ENCODE data around the gene ALKBH8.
A peak's percentile ranks its signal among the peaks of the same experiment; 100 is the strongest.
"Not testable (repeated sequence)": the region's sequence is repeated elsewhere in the genome, so short reads cannot be mapped to it uniquely, and the experiment has no call there.

Gene ALKBH8, protein sequence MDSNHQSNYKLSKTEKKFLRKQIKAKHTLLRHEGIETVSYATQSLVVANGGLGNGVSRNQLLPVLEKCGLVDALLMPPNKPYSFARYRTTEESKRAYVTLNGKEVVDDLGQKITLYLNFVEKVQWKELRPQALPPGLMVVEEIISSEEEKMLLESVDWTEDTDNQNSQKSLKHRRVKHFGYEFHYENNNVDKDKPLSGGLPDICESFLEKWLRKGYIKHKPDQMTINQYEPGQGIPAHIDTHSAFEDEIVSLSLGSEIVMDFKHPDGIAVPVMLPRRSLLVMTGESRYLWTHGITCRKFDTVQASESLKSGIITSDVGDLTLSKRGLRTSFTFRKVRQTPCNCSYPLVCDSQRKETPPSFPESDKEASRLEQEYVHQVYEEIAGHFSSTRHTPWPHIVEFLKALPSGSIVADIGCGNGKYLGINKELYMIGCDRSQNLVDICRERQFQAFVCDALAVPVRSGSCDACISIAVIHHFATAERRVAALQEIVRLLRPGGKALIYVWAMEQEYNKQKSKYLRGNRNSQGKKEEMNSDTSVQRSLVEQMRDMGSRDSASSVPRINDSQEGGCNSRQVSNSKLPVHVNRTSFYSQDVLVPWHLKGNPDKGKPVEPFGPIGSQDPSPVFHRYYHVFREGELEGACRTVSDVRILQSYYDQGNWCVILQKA

DNA sequence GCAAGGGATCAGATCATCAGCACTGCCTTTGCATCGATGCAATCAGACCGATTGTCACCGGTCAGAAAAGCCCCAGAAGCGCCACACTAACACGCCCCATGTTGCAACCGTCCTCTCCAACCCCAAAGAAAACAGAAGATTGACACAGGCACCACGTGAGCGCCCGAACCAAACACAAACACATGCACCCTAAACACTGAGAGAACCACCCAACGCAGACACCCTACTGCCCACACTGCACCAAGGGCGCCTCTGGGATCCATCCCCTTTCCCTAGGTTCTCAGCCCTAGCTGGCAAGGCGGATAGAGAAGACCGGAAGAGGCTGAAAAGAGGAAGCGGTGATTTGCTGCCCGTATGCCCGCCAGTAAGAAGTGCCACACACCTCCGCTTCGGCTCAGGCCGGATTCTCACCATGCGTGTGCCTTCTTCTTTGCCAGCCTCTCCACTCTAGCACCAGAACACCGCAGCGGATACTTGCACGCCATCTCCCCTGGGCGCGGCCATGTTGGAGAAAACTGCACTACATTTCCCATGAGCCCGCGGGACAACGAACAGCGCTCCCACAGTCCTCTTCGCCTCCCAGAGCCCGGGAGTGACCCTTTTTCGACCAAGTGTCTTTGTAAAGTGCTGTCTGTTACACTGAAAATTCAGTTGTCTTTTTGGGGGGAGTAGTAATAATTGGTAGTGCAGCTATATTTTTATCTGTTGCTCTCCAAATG is at the start of gene ALKBH8:
Gene ALKBH8 (minus strand): TSS at position 517 of the 719 bp plus-strand sequence. CDS start 4,842 bp downstream, outside the sequence.
- peak; percentile 74 for DNase-seq

DNA sequence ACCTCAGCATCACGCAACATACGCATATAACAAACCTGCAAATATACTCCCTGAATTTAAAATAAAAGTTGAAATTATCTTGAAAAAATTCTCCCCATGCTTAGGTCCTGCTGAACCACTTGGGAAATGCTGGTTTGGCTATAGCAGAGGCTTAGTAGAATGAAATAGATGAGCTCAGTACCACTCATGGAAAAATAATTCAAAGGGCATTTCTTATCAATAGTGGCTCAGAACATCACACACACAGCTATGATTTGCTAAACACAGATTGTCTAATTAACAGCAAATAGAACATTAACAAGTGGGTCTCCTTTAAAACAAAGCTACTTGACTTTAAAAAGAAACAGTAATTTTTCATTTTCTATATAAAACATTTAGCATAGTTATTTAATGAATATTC is 46.9 kb upstream of the ALKBH8 start:
- DNase-seq: no peak

DNA sequence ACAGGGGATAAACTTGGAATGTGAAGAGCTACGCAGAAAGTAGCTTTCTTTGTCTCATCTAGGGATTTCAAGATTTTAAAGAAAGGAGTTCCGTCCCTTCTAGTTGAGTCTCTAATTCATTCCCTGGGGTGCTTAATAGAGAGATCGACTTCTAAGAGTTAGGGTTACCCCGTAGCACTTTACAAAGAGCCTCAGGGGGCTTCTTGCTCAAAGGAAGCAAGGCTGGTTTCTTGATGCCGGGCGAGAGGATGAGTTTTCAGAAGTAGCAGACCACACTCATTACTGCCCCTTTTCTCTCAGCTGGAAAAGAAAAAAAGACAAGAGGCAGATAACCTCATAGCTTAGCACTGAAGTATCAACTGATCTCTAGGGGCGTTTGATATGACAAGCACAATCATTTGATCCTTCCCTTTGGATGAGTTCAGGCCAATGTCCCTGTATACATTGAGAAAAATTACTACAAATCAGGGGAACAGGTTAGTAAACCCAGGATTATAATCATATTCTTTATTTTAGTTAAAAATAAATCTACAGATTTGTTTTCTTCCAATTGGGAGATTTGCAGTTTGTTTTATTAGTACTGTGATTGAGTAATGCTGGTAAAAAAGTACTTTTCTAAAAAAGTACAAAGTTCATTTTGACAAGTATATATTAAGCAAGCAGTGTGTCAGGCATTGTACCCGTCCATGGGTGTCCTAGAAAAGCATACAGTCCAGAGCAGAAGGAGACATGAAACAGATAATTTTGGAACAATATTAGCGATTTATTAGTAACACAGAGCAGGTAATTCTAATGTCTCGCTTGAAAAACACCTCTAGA is 44.1 kb upstream of the ALKBH8 start:
- no peak for DNase-seq

DNA sequence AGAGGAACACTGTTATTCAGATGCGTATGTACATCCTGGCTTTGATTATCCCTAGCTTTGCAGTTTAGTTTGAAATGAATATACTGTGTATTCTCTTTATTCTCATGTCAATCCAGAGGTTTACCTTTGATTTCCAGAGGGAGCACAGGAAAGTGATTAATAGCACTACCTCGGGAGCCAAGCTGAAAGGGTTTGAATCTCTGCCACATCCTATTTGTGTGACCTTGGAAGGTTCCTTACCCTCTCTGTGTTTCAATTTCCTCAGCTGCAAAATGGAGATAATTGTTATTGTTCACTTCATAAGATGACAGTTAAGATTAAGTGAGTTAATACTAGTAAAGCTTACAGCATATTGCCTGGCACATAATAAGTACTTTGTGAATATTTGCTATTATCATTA is 43.3 kb upstream of the ALKBH8 start:
- no peak for DNase-seq

DNA sequence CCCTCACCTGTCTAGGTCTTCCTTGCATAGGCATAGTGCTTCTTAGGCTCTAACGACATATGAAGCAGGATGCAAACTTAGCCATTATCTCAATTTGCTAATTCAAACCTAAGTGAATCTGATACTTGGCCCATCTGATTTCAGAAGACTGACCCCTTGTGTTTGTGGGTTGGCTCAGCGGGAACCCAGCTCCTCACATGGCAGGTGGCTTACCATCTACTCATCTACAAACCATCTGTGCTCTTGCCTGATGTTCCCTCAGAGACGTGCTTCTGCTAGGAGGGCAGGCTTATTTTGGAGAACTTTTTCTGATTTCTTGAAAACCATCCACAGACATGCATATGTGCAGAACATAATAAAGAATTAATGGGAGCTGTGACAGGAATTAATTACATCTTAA is 40.6 kb upstream of the ALKBH8 start:
- no peak for DNase-seq

DNA sequence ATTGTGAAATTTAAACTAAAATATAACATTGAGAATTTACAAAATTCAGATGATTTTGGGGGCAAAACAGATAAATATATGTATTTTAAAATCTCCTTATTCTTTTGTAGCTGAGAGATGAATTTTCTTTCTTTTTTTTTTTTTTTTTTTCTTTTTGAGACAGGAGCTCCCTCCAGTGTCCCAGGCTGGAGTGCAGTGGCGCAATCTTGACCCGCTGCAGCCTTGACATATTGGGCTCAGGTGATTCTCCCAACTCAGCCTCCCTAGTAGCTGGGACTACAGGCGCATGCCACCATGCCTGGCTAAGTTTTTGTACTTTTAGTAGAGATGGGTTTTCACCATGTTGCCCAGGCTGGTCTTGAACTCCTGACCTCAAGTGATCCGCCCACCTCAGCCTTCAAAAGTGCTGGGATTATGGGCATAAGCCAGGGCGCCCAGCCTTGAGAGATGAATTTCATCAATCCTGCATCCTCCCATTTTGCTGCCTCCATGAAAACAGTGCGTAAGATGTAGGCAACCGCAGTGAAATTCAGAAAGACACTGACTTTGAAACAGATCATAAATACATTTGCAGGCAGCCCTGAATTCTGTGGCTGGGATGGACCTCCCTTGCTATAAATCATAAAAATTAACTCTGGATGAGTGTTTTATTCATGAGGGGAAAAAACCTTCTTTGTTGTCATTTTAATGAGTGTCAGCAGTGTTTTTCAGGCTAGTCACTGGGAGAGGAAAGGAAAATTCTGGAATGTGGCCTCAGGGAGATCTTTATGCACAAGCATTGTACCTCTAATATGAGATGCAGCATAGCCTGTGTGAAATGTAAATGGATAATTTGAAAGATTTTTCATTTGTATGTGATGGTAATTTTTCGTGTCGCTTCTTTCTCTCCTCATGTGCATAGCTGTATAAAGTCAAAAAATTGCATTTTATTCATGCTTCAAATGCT is 39.8 kb upstream of the ALKBH8 start:
- no peak for DNase-seq

DNA sequence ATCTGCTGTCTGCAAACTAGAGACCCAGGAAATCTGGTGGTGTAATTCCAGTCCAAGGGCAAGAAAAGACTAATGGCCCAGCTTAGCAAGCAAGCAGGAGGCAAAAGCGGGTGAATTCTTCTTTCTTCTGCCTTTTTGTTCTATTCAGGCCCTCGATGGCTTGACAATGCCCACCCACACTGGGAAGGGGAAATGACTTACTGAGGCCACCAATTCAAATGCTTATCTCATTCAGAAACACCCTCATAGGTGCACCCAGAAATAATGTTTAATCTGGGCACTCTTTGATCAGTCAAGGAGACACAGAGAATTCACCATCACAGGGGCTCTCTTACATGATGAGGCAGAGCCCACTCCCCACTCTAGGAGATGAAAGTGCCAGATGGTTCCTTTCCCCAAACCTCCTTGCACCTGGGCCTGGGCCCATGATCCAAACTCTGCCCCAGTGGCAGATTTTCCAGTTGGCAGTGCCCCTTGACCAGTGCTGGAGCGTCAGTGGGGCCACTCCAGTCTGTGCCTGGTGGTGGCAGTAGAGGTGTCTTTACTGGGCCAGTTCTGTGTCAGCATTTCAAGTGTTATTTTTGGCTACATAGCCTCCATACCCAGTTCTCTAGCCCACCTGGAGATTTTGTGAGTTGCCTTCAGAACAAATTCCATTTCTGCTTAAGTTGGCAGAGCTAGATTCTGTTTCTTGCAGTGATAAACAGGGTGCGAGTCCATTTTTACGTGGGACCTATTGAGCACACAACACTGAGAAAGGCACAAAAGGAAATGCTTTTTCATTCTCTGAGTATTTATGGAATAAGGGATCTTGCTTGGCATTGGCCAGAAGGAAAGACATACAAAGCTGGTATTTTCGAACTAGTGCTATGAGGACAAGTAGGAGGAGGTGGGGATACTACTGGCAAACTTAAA is 32.9 kb upstream of the ALKBH8 start:
- DNase-seq: no peak

DNA sequence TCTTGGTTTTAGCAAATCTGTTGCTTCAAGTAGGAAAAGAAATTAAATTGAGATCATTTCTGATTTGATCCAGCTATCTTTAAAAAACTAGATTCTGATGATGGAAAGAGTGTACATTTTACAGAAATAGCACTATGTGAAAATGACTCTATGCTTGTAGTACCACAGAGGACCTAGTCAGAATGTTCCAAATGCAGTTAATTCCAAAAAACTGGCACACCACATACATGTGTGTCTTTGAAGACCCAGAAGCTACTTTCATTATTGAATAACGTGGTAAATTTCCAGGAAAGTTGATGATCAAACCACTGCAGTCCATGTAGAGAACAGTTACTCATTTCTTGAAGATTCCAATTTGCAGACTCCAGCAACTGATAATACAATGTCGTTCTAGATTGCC is 29.2 kb upstream of the ALKBH8 start:
- no peak for DNase-seq

DNA sequence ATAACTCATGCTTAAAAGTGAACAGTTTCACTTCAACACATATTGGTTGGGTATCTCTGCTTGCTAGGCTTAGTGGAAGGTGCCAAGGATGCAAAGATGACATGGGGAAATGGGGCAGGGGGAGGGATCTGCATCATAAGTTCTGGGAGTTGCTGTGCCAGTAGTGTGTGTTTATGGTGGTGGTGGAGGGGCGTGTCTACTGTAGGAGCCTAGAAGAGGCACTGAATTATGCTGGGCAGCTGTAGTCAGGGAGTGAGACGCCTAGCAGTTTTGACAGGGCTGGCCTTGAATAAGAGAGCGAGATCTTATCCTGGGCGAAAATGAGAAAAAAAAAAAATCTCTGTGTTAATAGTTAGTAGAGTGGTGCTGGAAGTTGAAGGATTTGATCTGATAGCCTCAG is 28.4 kb upstream of the ALKBH8 start:
- no peak for DNase-seq

DNA sequence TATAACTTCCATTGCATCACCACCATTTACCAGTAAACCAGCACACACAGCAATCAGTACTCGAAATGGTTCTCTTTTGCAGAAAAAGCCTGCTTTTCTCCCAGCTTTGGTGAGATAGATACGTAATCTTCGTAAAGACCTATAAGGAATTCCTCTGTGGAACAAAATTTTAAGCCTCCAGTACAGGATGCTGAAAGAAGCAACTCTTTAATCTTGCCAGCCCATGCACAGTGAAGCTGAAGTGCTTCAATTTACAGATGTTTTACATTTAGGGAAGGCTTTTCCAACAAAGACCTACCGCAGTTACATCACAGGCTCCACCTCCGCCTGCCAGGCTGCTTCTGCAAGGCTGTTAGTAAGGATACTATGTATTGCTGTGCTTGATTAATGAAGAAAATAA is 27.3 kb upstream of the ALKBH8 start:
- DNase-seq: no peak

DNA sequence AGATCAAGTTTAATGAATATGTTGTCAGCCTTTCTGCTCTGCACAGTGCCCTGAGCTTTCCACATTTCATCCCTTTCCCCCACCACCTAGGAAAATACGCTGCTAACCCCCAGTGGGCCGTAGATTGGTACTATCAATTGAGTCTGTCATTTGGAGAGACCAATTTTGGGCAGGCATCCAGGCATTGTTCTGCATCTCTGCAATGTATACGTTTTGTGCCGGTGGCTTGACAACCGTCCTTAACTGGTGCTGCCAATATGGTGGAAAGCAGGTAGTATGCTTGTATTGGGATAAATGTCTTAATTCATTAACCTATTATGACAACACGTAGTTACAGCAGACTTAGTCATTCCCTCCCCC is 26.7 kb upstream of the ALKBH8 start:
- no peak for DNase-seq

DNA sequence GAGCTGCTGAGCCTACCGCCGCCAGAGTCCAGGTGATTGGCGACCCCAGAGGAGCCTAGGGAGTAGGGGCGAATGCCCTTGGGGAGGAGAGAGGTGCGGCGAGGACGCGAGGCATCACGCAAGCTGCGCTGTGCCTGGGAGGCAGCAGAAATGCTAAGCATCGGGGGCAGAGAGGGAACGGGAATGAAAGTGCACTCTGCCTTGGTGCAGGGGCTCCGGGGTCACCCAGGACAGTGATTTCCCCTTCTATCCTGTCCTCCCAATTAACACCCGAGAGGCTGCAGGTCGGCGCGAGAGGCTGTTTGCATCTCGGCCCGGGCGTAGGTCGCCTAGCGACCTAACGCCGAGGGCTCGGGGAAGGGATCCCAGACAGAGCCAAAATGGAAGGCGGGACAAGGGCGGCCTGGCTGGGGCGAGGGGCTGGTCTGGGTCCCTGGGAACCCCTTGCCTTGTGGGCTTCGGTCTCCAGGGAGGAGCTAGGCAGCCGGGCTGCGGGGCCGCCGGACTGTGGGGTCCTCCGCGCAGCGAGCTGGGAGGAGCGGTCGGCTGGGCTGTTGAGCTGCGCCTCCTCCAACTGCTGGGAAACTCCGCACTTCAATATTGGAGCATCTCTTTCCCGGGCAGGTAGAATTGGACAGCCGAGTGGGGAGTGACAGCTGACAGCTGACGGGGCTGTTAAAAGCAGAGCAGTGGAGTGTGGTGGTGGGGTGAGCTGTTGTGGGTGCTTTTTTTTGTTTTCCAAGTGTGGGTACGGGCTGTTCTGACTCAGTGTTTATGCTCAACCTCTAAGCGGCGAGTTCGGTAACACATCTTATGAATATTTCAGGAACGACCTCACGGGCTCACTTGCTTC is 26.1 kb upstream of the ALKBH8 start:
- DNase-seq: no peak

DNA sequence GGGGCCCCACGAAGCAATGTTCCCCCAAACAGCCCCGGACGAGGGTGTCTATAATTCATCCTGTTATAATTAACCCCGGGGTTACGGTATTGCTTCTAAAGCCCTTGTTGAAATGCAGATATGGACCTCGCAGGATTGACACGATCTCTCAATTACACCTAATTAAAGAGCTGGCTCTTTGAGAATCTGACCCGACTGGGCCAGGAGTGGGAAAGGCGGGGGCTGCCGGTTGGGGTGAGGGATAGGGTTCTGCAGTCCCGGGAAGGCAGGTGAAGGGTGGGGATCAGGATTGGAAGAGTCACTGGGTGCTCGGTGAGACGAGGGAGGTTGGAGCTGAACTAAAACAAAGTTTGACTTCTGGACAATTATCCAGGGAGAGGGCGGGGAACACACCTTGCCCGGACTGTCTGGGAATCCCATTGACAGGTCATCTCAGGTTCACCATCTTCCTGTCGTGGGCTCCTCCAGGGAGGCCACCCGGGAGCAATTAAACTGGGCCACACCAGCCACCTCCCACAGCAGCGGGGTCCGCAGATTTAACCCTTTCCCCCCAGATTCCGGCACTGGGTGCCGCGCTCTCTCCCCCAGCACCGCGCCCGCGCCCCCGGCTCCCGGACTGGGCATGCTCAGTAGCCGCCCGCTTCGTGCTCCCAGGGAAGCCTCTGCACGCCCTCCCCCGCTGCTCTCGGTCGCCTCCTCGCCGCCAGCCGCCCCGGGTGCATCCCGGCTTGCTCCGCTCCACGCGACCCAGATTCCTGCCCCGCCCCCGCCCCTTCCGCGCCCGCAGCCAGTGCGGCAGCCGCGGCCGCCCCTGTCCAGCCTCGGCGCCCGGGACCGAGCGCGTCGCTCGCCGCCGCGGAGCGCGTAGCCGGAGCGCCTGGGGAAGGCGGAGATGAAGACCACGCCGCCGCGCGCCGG is 25.2 kb upstream of the ALKBH8 start, which contains the start of gene ELMOD1:
Gene ELMOD1 (plus strand): TSS at position 688 of the 918 bp plus-strand sequence. CDS start 27,043 bp downstream, outside the sequence.
- no peak for DNase-seq

DNA sequence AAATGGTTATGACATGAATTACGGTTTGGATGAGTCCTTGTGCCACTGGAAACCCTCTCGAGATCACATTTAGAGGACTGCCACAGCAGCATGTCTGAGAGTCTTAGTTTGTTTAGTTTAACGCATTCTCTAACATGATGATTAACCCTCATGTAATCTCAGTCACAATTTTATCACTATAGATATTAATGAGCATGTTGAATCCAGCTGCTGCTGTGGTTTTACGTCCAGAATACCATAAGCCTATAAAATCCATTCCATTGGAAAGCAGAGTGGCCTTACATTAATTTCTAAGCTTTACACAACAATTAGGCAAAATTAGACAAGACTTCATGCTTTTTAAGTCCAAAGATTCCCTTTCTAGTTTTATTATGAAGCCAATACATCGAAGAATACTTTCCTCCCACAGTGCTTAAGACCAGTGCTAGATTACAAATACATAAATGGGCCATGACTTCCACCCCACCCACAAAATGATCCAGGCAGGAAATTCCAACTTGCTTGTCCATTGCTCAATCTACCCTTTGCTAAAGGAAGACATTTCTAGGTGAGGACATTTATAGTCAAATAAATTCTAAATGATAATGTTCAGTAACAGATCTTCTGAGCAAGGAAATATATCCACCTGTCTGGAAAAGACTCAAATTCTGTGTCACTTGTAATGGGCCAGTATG is 21.9 kb upstream of the ALKBH8 start:
- no peak for DNase-seq

DNA sequence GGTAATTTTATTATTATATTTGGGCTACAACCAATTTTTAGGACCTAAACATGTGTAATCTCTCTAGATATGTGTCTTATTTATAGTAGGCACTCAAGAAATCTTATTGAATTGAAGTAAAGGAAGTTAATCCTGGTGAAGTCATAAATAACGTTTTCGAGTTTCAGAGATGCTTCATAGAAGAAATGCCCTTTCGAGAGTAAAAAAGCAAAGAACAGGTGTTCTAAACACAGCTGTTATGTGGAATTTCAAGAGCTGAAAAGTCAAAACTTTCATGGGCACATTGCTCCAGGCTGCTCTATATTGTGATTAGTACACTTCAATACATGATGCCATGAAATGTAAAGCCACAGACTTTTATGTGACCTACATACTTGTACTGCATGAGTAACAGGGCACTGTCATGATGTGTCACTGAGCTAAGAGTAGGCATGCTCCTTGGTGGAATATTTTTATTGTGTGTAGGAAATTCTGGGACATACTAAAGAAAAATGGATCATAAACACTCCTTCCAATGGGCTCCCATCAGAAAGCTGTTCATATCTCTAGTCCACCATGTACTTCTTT is 18.2 kb upstream of the ALKBH8 start:
- no peak for DNase-seq

DNA sequence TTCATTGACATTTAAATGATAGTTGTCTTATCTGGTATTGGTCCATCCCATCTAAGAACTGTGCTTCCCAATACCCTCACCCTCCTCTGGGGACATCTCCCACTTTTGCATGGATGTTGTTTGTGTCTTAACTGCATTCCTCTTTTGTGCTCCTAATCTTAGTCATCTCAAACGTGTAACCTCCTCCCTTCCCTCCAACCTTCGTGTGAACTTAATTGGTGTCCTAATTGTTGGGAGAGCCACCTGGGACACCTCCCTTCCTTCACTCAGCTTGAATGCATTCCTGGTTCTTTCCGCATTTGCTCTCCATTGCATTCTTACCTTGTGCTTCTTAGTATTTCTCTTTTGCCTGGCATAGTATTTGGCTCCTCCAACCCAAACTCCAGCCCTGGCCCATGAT is 15.6 kb upstream of the ALKBH8 start:
- no peak for DNase-seq

DNA sequence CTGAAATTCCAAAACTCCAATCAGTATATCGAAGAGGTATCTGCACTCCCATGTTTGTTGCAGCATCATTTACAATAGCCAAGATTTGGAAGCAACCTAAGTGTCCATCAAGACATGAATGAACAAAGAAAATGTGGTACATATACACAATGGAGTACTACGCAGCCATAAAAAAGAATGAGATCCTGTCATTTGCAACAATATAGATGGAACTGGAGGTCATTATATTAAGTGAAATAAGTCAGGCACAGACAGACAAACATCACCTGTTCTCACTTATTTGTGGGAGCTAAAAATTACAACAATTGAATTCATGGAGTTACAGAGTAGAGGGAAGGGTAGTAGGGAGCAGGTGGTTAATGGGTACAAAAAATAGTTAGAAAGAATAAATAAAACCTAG is 13.6 kb upstream of the ALKBH8 start:
- not testable (repeated sequence) for DNase-seq

DNA sequence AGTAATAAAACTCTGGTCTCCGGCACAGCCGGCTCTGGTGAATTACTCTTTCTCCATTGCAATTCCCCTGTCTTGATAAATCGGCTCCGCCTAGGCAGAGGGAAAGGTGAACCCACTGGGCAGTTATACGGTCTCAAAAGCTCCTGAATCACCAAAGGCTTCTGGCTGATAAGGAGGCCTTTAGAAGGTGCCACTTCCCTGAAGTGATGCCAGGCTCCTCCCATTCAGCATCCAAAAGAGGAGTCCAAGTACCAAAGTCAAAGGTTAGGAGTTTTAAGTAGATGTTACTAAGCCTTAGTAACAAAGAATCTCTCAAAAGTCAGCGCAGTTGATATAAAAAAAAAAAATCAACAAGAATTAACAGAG is 11.8 kb upstream of the ALKBH8 start:
- DNase-seq: no peak
